Ectodermal cell (in vitro differentiated cells): ENCODE data around the gene NOS1.

Source experiments
- H3K27ac ChIP-seq: 2 replicates; pipeline ENCODE4 v1.7.0; 2013; ENCODE audit warnings: mild to moderate bottlenecking, low read depth, low read length; ENCODE audit not compliant: insufficient read depth, poor library complexity, severe bottlenecking
- H3K27me3 ChIP-seq: 2 replicates; pipeline ENCODE4 v1.7.0; 2013; ENCODE audit warnings: mild to moderate bottlenecking, low read length; ENCODE audit not compliant: insufficient read depth, control insufficient read depth, poor library complexity, severe bottlenecking
- H3K36me3 ChIP-seq: one replicate; pipeline ENCODE4 v1.7.0; 2013; ENCODE audit warnings: low read length; ENCODE audit not compliant: control insufficient read depth, insufficient read depth
- H3K4me1 ChIP-seq: one replicate; pipeline ENCODE4 v1.7.0; 2013; ENCODE audit warnings: low read length; ENCODE audit not compliant: control insufficient read depth, insufficient read depth
- H3K4me3 ChIP-seq: 2 replicates; pipeline ENCODE4 v1.7.0; 2013; ENCODE audit warnings: low read depth, low read length, control low read depth; ENCODE audit not compliant: insufficient read depth
- H3K9me3 ChIP-seq: 2 replicates; pipeline ENCODE4 v1.7.0; 2013; ENCODE audit warnings: mild to moderate bottlenecking, low read length, moderate library complexity; ENCODE audit not compliant: control insufficient read depth
- WGBS, 2 experiments: methylation state at CpG; one replicate each; pipeline ENCODE4 v1.1.7; 2013; ENCODE audit warnings: missing lambda C conversion rate in 2 of 2; 5-methylcytosine and 5-hydroxymethylcytosine counted together

The NOS1 gene

DNA sequence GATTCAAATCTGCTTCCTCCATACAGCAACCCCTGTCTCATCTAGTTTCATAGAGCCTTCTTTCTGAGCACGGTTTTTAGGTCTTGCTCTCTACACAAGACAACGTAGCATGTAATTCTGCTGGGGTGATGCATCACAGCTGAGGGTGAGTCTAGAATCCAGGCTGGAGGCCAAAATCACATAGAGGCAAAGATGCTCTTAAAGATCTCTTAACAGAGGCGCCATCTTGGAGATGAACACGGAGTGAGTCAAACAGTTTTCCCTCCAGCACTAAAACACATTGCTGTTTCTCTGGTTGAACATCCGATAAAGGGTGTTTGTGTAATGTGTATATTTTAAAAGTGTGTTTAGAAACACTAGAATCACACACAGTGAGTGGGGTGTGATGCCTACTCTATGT, 78.9 kb downstream of the NOS1 start:
- Histone ChIP-seq H3K27me3 (no peaks in the 10 kb centered on the region), H3K27ac (no peak overlapping the region), H3K9me3 (no peaks in the 10 kb centered on the region), H3K4me1 (no peaks in the 10 kb centered on the region), H3K4me3 (no peak overlapping the region), H3K36me3 (no peaks in the 10 kb centered on the region)
- WGBS, 2 experiments: 94 to 100% methylated on average over 4 to 5 of the region's 5 CpGs

DNA sequence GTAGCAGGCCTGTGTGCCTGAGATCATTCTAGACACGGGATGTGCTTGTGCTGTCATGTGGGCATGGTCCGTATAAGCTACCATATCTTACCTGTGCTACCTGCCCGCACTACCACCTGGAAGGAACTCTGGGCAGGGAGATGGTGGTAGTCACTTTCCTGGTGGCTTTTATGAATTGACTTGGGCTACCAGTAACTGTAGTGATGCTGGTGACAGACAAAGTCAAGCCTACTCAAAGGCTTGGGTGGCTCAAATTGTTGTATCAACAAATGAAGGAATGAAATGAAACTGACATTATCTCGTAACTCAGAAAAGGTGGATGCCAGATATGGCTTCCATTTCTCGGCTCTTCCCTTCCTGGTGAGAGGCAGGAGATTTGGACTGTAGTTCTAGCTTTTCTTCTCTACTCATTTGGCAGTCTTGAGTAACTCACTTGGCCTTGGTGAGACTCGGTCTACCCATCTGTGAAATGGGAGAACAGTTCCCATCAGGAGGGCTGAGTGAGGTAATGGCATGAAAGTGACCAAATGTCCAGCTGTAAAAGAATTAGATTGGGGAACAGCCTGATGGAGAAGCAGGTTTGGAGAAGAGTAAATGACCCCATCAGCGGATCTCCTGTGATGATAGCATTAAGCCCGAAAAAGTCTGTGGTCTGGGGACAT, 81.3 kb downstream of the NOS1 start:
- no peaks in the 10 kb centered on the region for H3K36me3 ChIP-seq

DNA sequence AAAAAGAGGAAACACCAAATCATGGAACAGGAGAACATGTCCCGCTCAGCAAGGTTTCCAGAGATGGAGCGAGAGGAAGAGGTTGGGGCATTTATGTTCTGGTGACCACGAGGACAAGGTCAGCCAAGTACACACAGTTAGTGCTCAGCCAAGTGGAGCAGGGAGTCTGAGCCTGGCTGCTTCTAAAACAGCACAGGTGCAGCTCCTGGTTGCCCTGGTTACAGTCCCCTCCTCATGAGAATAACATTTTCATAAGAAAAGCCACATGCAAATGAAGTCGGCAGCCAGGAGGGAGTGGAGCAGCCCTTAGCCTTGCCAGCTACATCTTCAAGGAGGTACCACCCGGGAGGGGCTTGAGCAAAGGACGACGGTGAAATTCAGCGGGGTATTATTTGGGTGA, 81.8 kb downstream of the NOS1 start:
- no peaks in the 10 kb centered on the region for H3K9me3 ChIP-seq
- WGBS, 2 experiments: 52 to 57% methylated on average over 8 of the region's 8 CpGs

More for the DNA sequence above, 81.3 kb downstream of the NOS1 start:
- H3K4me1 ChIP-seq: no peaks in the 10 kb centered on the region
- H3K9me3 ChIP-seq: no peaks in the 10 kb centered on the region
- H3K4me3 ChIP-seq: no peak overlapping the region
- H3K27me3 ChIP-seq: no peaks in the 10 kb centered on the region
- H3K27ac ChIP-seq: no peak overlapping the region
- WGBS, 2 experiments: 88% methylated on average over 8 of the region's 8 CpGs

DNA sequence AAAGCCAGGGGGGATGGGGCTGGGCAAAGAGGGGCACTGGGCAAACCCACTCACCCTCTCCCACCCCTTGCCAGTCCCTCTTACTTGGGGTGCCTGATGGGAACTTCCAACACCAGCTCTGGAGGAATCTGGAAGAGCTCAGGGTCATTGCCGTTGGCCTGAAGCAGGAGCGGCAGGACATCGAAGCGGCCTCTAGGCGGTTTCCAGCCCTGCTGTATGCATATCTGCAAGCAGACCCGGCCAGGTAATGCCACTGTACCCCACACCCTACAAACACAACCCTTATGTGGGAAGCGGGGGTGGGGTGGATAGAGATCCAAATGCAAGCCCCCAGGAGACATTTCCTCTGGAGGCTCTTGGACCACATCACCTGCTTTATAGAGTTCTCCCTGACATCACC, 83.6 kb downstream of the NOS1 start:
- Histone ChIP-seq H3K4me1 (no peaks in the 10 kb centered on the region), H3K9me3 (no peaks in the 10 kb centered on the region), H3K36me3 (no peaks in the 10 kb centered on the region), H3K4me3 (no peak overlapping the region), H3K27ac (no peak overlapping the region), H3K27me3 (no peaks in the 10 kb centered on the region)
- 77 to 81% methylated on average over 7 of the region's 7 CpGs for WGBS, 2 experiments

More for the DNA sequence above, 81.8 kb downstream of the NOS1 start:
- Histone ChIP-seq H3K4me3 (no peak overlapping the region), H3K27me3 (no peaks in the 10 kb centered on the region), H3K36me3 (no peaks in the 10 kb centered on the region), H3K27ac (no peak overlapping the region), H3K4me1 (no peaks in the 10 kb centered on the region)

DNA sequence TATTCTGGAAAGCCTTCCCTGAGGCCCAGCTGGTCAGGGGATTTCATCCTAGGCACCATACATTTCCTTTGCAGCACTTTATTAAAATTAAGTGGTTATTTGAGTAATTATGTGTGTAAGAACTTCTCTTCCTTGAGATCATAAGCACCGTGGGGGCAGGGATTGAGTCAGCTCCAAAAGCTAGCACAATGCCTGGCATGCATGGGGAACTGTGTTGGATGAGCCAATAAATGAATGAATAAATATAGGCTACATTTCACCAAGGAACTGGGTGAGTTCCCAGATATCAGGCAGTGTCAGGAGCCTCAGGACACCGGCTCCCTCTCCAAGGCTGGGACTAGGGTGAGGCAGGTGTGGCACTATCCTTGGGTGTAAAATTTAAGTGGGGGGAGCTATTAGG, 88.3 kb downstream of the NOS1 start:
- Histone ChIP-seq H3K4me1 (no peaks in the 10 kb centered on the region), H3K4me3 (no peak overlapping the region), H3K36me3 (no peaks in the 10 kb centered on the region), H3K27ac (no peak overlapping the region), H3K27me3 (no peaks in the 10 kb centered on the region), H3K9me3 (no peaks in the 10 kb centered on the region)
- WGBS, 2 experiments: 89 to 93% methylated on average over 2 of the region's 2 CpGs

DNA sequence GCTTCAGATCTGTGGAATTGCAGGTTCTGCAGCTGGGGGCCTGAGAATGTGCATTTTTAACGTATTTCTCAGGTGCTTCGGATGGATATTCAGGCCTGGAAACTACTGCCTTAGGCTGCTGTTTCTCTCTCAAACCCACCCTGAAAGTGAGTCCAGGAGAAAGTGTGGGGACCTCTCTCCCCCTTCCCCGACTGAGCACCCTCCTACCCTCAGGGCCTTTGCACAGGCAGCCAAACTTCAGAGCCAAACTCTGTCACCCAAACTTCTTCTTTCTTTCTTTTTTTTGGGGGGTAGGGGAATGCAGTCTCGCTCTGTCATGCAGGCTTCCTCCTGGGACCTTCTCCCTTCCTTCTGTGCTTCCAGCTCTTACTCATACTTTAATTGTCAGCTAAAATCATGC, 88.7 kb downstream of the NOS1 start:
- 80 to 90% methylated on average over 3 to 4 of the region's 4 CpGs for WGBS, 2 experiments
- Histone ChIP-seq H3K4me1 (no peaks in the 10 kb centered on the region), H3K9me3 (no peaks in the 10 kb centered on the region), H3K4me3 (no peak overlapping the region), H3K27ac (no peak overlapping the region), H3K27me3 (no peaks in the 10 kb centered on the region), H3K36me3 (no peaks in the 10 kb centered on the region)

DNA sequence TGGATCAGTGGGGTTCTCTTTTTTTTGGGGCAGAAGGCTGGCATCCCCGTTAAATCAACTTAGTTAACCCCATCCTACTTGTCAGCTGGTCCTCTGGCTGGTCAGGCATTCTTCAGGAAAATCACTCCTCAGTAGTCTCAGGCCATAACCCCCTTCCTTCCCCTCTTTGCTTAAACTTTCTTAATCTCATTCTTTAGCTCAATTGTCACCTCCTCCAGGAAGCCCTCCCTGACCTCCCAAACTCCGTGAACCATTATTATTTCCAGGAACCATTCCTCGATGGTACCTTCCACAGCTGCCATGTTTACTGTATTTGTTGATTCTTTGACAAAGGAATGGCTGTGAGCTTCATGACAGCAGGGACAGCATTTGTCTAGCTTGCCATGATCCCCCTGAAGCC, 98.7 kb downstream of the NOS1 start:
- H3K36me3 ChIP-seq: no peaks in the 10 kb centered on the region
- no peaks in the 10 kb centered on the region for H3K4me1 ChIP-seq
- H3K4me3 ChIP-seq: no peak overlapping the region
- no peak overlapping the region for H3K27ac ChIP-seq
- H3K27me3 ChIP-seq: no peaks in the 10 kb centered on the region
- WGBS, 2 experiments: 87 to 95% methylated on average over 3 of the region's 3 CpGs
- no peaks in the 10 kb centered on the region for H3K9me3 ChIP-seq

DNA sequence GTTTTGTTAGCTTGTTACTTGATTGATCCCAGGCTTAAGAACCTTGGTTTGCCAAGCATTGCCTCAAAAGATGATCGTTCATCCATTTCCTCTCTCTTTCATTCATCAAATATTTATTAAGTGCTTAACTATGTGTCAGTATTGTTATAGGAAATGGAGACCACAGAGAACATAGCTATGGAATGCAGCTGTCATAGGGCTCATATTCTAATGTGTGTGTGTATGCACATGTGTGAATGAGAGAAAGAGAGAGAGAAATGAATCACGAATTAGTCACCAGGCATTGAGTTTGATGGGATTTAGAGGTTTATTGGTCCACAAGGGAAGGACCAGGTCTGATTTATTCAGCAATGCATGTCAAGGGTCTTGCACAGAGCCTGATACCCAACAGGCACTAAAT, 100.2 kb downstream of the NOS1 start:
- no peaks in the 10 kb centered on the region for H3K36me3 ChIP-seq
- WGBS, 2 experiments: 88 to 91% methylated on average over 1 to 2 of the region's 2 CpGs
- no peaks in the 10 kb centered on the region for H3K9me3 ChIP-seq
- no peak overlapping the region for H3K27ac ChIP-seq
- no peak overlapping the region for H3K4me3 ChIP-seq
- H3K4me1 ChIP-seq: no peaks in the 10 kb centered on the region
- no peaks in the 10 kb centered on the region for H3K27me3 ChIP-seq

DNA sequence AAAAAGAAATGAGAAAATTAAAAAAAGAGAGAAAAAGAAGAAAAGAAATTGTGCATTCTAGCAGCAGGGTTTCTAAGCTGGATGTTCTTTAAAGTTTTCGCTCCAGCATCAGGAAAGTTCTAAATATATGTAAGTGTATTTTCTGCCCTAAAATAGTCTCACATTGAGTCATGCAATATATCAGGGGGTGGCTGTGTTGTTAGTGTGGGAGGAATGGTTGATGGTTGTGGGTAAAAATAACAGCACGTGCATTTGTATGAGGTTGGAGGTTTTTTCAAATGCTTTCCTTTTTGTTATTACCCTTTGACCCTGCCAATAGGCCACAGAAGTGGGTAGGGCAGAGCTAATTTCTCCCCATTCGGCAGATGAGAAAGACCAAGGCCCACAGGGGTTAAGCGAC, 106.0 kb downstream of the NOS1 start:
- no peaks in the 10 kb centered on the region for H3K4me1 ChIP-seq
- H3K4me3 ChIP-seq: no peak overlapping the region
- no peaks in the 10 kb centered on the region for H3K9me3 ChIP-seq
- WGBS, 2 experiments: 86 to 93% methylated on average over 4 of the region's 4 CpGs
- H3K36me3 ChIP-seq: no peaks in the 10 kb centered on the region
- no peaks in the 10 kb centered on the region for H3K27me3 ChIP-seq
- H3K27ac ChIP-seq: no peak overlapping the region

DNA sequence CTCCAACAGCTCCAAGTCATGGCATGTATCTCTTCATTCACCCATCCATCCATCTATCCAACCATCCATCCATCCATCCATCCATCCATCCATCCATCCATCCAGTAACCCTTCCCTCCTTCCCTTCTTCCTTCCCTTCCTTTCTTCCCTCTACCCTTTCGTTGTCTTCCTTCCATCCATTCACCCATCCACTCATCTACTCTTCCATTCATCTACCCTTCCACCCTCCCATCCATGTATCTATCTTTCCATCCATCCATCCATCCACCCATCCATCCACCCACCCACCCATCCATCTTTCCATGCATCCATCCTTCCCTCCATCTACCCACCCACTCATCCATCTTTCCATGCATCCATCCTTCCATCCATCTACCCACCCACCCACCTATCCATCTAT, 117.9 kb downstream of the NOS1 start:
- no peaks in the 10 kb centered on the region for H3K36me3 ChIP-seq
- H3K27ac ChIP-seq: no peak overlapping the region
- no peak overlapping the region for H3K4me3 ChIP-seq
- no peaks in the 10 kb centered on the region for H3K27me3 ChIP-seq
- WGBS, 2 experiments: 84 to 91% methylated on average over 1 of the region's 1 CpG
- no peaks in the 10 kb centered on the region for H3K9me3 ChIP-seq
- no peaks in the 10 kb centered on the region for H3K4me1 ChIP-seq

DNA sequence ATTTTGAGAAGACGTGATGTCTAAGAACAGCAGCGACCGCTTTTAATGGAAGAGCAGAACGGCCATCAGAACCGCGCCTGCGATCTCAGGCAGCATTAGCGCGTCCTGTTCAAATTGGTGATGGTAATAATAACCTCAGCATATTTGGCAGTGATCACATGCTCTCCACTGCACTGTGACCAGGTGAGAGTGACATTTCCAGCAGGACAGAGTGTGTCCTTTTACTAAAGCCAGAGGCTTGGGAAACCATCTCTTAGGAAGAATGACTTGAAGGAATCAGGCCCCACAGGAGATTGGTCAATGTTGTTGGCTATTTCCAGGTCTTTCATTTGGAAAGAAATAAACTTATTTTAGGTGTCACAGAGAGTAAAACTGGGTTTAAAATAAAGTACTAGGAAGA, 119.7 kb downstream of the NOS1 start:
- WGBS, 2 experiments: 95 to 98% methylated on average over 9 of the region's 9 CpGs
- Histone ChIP-seq H3K4me1 (no peaks in the 10 kb centered on the region), H3K4me3 (no peak overlapping the region), H3K27ac (no peak overlapping the region), H3K36me3 (no peaks in the 10 kb centered on the region), H3K9me3 (no peaks in the 10 kb centered on the region), H3K27me3 (no peaks in the 10 kb centered on the region)
